GM21786 (cell line): ENCODE measurements around the gene IL4.
"Not testable (repeated sequence)": the region's sequence is repeated elsewhere in the genome, so short reads cannot be mapped to it uniquely, and the experiment has no call there.

Source experiments
- ATAC-seq: cut with Tn5 transposase; IDR thresholded peaks from one replicate; pipeline ENCODE4 v1.9.1; 2021; ENCODE audit not compliant: unreplicated experiment

The IL4 gene

GRCh38 chr5:132673939-132674630 is at the start of gene IL4:
TSS of gene IL4 (plus strand) at chr5:132673989. CDS start at chr5:132674051, 62 bp downstream.
- no peak for ATAC-seq

- no peak for ATAC-seq
Measured at GRCh38 chr5:132627470-132627869, 46.3 kb upstream of the IL4 start.

GRCh38 chr5:132628814-132629213 is 45.0 kb upstream of the IL4 start:
- no peak for ATAC-seq

GRCh38 chr5:132629230-132629944 is 44.4 kb upstream of the IL4 start:
- peak; percentile 83 for ATAC-seq

- ATAC-seq, result not testable (repeated sequence)
Measured at GRCh38 chr5:132633587-132633986, 40.2 kb upstream of the IL4 start.

- peak; percentile 32 for ATAC-seq
Measured at GRCh38 chr5:132635873-132636272, 37.9 kb upstream of the IL4 start.

GRCh38 chr5:132637241-132637640 is 36.5 kb upstream of the IL4 start:
- ATAC-seq, result no peak

- ATAC-seq, result peak; percentile 67
Measured at GRCh38 chr5:132639706-132640130, 34.1 kb upstream of the IL4 start.

GRCh38 chr5:132640613-132641012 is 33.2 kb upstream of the IL4 start:
- peak; percentile 28 for ATAC-seq

- peak; percentile 37 for ATAC-seq
Measured at GRCh38 chr5:132641241-132641723, 32.5 kb upstream of the IL4 start.

- ATAC-seq, result no peak
Measured at GRCh38 chr5:132641841-132642240, 31.9 kb upstream of the IL4 start.

GRCh38 chr5:132644177-132644576 is 29.6 kb upstream of the IL4 start:
- ATAC-seq, result no peak

- ATAC-seq, result no peak
Measured at GRCh38 chr5:132646583-132647266, 27.1 kb upstream of the IL4 start.

- ATAC-seq, result no peak
Measured at GRCh38 chr5:132647473-132647872, 26.3 kb upstream of the IL4 start.

- ATAC-seq, result no peak
Measured at GRCh38 chr5:132648355-132648754, 25.4 kb upstream of the IL4 start.

GRCh38 chr5:132651838-132652469 is 21.8 kb upstream of the IL4 start:
- no peak for ATAC-seq

- ATAC-seq, result no peak
Measured at GRCh38 chr5:132653716-132654115, 20.1 kb upstream of the IL4 start.

GRCh38 chr5:132655821-132656773 is 17.7 kb upstream of the IL4 start:
- ATAC-seq, result no peak

GRCh38 chr5:132656774-132657355 is 16.9 kb upstream of the IL4 start:
- ATAC-seq, result no peak
